IMR-90 (cell line): ENCODE data around the gene NPR3. TPM values are rescaled to one million over a fixed set of nuclear protein-coding genes. Genes with fewer than 3 reads are reported as not detected.

Source experiments
- ATAC-seq: fragments of 200-7000 bp; cut with Tn5 transposase; 2 replicates; pipeline ENCODE4 v1.9.1; 2020; ENCODE audit warnings: low read depth, mild to moderate bottlenecking, moderate library complexity
- BruUV-seq: library from RNA; stranded (reverse); fragments of 400-500 nt; replicated peaks from 2 replicates; lab custom pipeline; 2021; lab: Mats Ljungman, UMichigan
- CTCF ChIA-PET: fragments of 300-600 bp; formaldehyde crosslinking; extraction: SDS; loops from one replicate; lab custom pipeline; 2021; ENCODE audit warnings: antibody characterized with exemption; lab: Yijun Ruan, JAX
- POLR2A ChIA-PET: fragments of 300-600 bp; sonication (Branson Sonifier 250); formaldehyde crosslinking; loops from one replicate; lab custom pipeline; 2022; ENCODE audit warnings: antibody characterized with exemption; ENCODE audit not compliant: unreplicated experiment; lab: Charles Lee
- DNase-seq: peaks from one replicate; pipeline ENCODE4 v3.0.0; 2013
- H2AFZ ChIP-seq: replicated peaks from 2 replicates; pipeline ENCODE3; 2013; ENCODE audit warnings: low read length, mild to moderate bottlenecking; ENCODE audit not compliant: poor library complexity
- H2AK5ac ChIP-seq: 2 replicates; pipeline ENCODE4 v1.6.1; 2013; ENCODE audit warnings: low read depth, low read length, inconsistent platforms
- H2AK9ac ChIP-seq: replicated peaks from 2 replicates; pipeline ENCODE3; 2013; ENCODE audit warnings: mild to moderate bottlenecking, low read depth, low read length, moderate library complexity; ENCODE audit not compliant: poor library complexity
- H2BK120ac ChIP-seq: 2 replicates; pipeline ENCODE4 v1.6.1; 2013; ENCODE audit warnings: low read depth, low read length, inconsistent platforms
- H2BK15ac ChIP-seq: 3 replicates; pipeline ENCODE4 v1.6.1; 2013; ENCODE audit warnings: low read depth, low read length, inconsistent platforms
- H2BK20ac ChIP-seq: 2 replicates; pipeline ENCODE4 v1.6.1; 2013; ENCODE audit warnings: low read depth, mild to moderate bottlenecking, inconsistent platforms, low read length, moderate library complexity
- H2BK5ac ChIP-seq: 2 replicates; pipeline ENCODE4 v1.6.1; 2013; ENCODE audit warnings: mild to moderate bottlenecking, low read depth, low read length, inconsistent platforms; ENCODE audit not compliant: poor library complexity, severe bottlenecking
- H3K14ac ChIP-seq: replicated peaks from 2 replicates; pipeline ENCODE4 v1.6.1; 2013; ENCODE audit warnings: low read depth, low read length, inconsistent platforms
- H3K18ac ChIP-seq: 2 replicates; pipeline ENCODE4 v1.6.1; 2013; ENCODE audit warnings: low read depth, low read length, control low read depth
- H3K23ac ChIP-seq: 2 replicates; pipeline ENCODE4 v1.6.1; 2013; ENCODE audit warnings: low read depth, low read length, inconsistent platforms
- H3K27ac ChIP-seq: 2 replicates; pipeline ENCODE4 v1.5.1; 2013; ENCODE audit warnings: mild to moderate bottlenecking, control low read depth, low read length; ENCODE audit not compliant: insufficient read depth
- H3K27me3 ChIP-seq: 2 replicates; pipeline ENCODE4 v1.6.1; 2013; ENCODE audit warnings: low read length; ENCODE audit not compliant: control insufficient read depth, insufficient read depth
- H3K36me3 ChIP-seq: 2 replicates; pipeline ENCODE4 v1.6.1; 2013; ENCODE audit warnings: low read length, mixed read lengths; ENCODE audit not compliant: control insufficient read depth, insufficient read depth
- H3K4ac ChIP-seq: 2 replicates; pipeline ENCODE4 v1.6.1; 2013; ENCODE audit warnings: low read depth, low read length, inconsistent platforms
- H3K4me1 ChIP-seq: 2 replicates; pipeline ENCODE4 v1.6.1; 2013; ENCODE audit warnings: low read length, mixed read lengths; ENCODE audit not compliant: control insufficient read depth, insufficient read depth
- H3K4me2 ChIP-seq: 2 replicates; pipeline ENCODE4 v1.6.1; 2013; ENCODE audit warnings: low read depth, mild to moderate bottlenecking, control low read depth, low read length, moderate library complexity
- H3K4me3 ChIP-seq: 2 replicates; pipeline ENCODE4 v1.5.1; 2013; ENCODE audit warnings: low read depth, mild to moderate bottlenecking, control low read depth, low read length, moderate library complexity; ENCODE audit not compliant: insufficient read depth
- H3K56ac ChIP-seq: 2 replicates; pipeline ENCODE4 v1.6.1; 2013; ENCODE audit warnings: low read length, inconsistent platforms; ENCODE audit not compliant: insufficient read depth; ENCODE audit errors: extremely low read depth
- H3K79me1 ChIP-seq, 2 experiments: 2 replicates each; pipeline ENCODE4 v1.6.1; 2013; ENCODE audit warnings: low read length in 2 of 2, inconsistent platforms in 1 of 2, low read depth in 1 of 2
- H3K9ac ChIP-seq: 2 replicates; pipeline ENCODE4 v1.6.1; 2013; ENCODE audit warnings: low read depth, low read length, control low read depth
- H3K9me1 ChIP-seq: 2 replicates; pipeline ENCODE4 v1.6.1; 2013; ENCODE audit warnings: low read length, inconsistent platforms; ENCODE audit not compliant: insufficient read depth
- H3K9me3 ChIP-seq: 2 replicates; pipeline ENCODE4 v1.6.1; 2013; ENCODE audit warnings: low read length; ENCODE audit not compliant: control insufficient read depth, insufficient read depth
- H4K20me1 ChIP-seq: 2 replicates; pipeline ENCODE4 v1.6.1; 2013; ENCODE audit warnings: low read length, inconsistent platforms; ENCODE audit not compliant: insufficient read depth
- H4K5ac ChIP-seq: 2 replicates; pipeline ENCODE4 v1.6.1; 2013; ENCODE audit warnings: mild to moderate bottlenecking, low read depth, low read length, control low read depth
- H4K8ac ChIP-seq, 2 experiments: 2 replicates each; pipeline ENCODE4 v1.6.1; 2013; ENCODE audit warnings: low read depth in 2 of 2, low read length in 2 of 2, control low read depth in 1 of 2, inconsistent platforms in 1 of 2
- H4K91ac ChIP-seq: 2 replicates; pipeline ENCODE4 v1.6.1; 2013; ENCODE audit warnings: low read depth, low read length, inconsistent platforms; ENCODE audit not compliant: insufficient read depth
- BHLHE40 ChIP-seq: fragments of 150-350 bp; IDR thresholded peaks from 2 replicates; pipeline ENCODE4 v1.6.1; 2016; ENCODE audit warnings: mild to moderate bottlenecking, low read depth, low read length
- CEBPB ChIP-seq: IDR thresholded peaks from 2 replicates; pipeline ENCODE4 v1.6.1; 2012; ENCODE audit warnings: low read depth, low read length, improper control_type of control experiment
- CHD1 ChIP-seq: IDR thresholded peaks from 2 replicates; pipeline ENCODE4 v1.6.1; 2012; ENCODE audit warnings: low read depth, low read length, improper control_type of control experiment
- CTCF ChIP-seq: conservative IDR thresholded peaks from 2 replicates; pipeline ENCODE4 v1.5.1; 2012; ENCODE audit warnings: mild to moderate bottlenecking, low read depth, low read length, improper control_type of control experiment
- ELK1 ChIP-seq: fragments of 150-350 bp; IDR thresholded peaks from 2 replicates; pipeline ENCODE4 v1.6.1; 2016; ENCODE audit warnings: low read depth, mild to moderate bottlenecking, low read length, moderate library complexity, borderline replicate concordance
- FOS ChIP-seq: fragments of 150-350 bp; IDR thresholded peaks from 2 replicates; pipeline ENCODE4 v1.6.1; 2016; ENCODE audit warnings: low read depth, low read length
- MAFK ChIP-seq: IDR thresholded peaks from 2 replicates; pipeline ENCODE4 v1.6.1; 2012; ENCODE audit warnings: low read depth, low read length, improper control_type of control experiment
- MAZ ChIP-seq: IDR thresholded peaks from 2 replicates; pipeline ENCODE4 v1.6.1; 2012; ENCODE audit warnings: low read depth, mild to moderate bottlenecking, low read length, improper control_type of control experiment, moderate library complexity, borderline replicate concordance
- MXI1 ChIP-seq: IDR thresholded peaks from 2 replicates; pipeline ENCODE4 v1.6.1; 2012; ENCODE audit warnings: low read depth, mild to moderate bottlenecking, low read length, moderate library complexity, borderline replicate concordance
- NFE2L2 ChIP-seq: fragments of 150-350 bp; IDR thresholded peaks from 2 replicates; pipeline ENCODE4 v1.6.1; 2016; ENCODE audit warnings: low read depth, mild to moderate bottlenecking, low read length
- POLR2A ChIP-seq: IDR thresholded peaks from 2 replicates; pipeline ENCODE4 v1.6.1; 2012; ENCODE audit warnings: mild to moderate bottlenecking, low read depth, low read length
- RAD21 ChIP-seq: IDR thresholded peaks from 2 replicates; pipeline ENCODE4 v1.6.1; 2012; ENCODE audit warnings: low read length, improper control_type of control experiment
- RCOR1 ChIP-seq: IDR thresholded peaks from 2 replicates; pipeline ENCODE4 v1.6.1; 2012; ENCODE audit warnings: mild to moderate bottlenecking, low read length, improper control_type of control experiment; ENCODE audit not compliant: insufficient replicate concordance
- RFX5 ChIP-seq: IDR thresholded peaks from 2 replicates; pipeline ENCODE4 v1.8.0; 2012; ENCODE audit warnings: low read depth, mild to moderate bottlenecking, low read length, moderate library complexity
- SMC3 ChIP-seq: fragments of 150-350 bp; IDR thresholded peaks from 2 replicates; pipeline ENCODE4 v1.6.1; 2016; ENCODE audit warnings: low read depth, mild to moderate bottlenecking, antibody characterized with exemption, low read length, moderate library complexity
- USF2 ChIP-seq: fragments of 150-350 bp; IDR thresholded peaks from 2 replicates; pipeline ENCODE4 v1.6.1; 2017; ENCODE audit warnings: mild to moderate bottlenecking, antibody characterized with exemption, low read length, low read depth
- WGBS, 2 experiments: methylation state at CpG; one replicate each; pipeline versions ENCODE4 v1.1.5 to v1.1.7; 2013; ENCODE audit warnings: missing lambda C conversion rate in 2 of 2; ENCODE audit not compliant: insufficient read length in 1 of 2; ENCODE audit errors: extremely low coverage in 2 of 2; 5-methylcytosine and 5-hydroxymethylcytosine counted together
- dilution Hi-C: fragments of 300-500 bp; cut with HindIII; formaldehyde crosslinking; loops from one replicate; pipeline ENCODE4 v1.14.3; 2018; ENCODE audit warnings: low sequenced_read_pairs; ENCODE audit not compliant: unreplicated experiment
- in situ Hi-C: fragments of 300-500 bp; cut with MboI; formaldehyde crosslinking; loops from 3 replicates; pipeline ENCODE4 v1.14.3; 2019; ENCODE audit warnings: low sequenced_read_pairs, inconsistent platforms, mixed read lengths
- intact Hi-C: fragments of 100-400 bp; cut with micrococcal nuclease; formaldehyde crosslinking; loops from 2 replicates; pipeline ENCODE4 v1.10.0; 2022
- polyA plus RNA-seq, 3 experiments: library from polyadenylated mRNA; depleted of rRNA; stranded (reverse); fragments of >200 nt; gene quantifications; 2 replicates each; pipeline ENCODE4 v1.2.3, GENCODE V29; 2012; ENCODE audit warnings: low replicate concordance in 1 of 3
- total RNA-seq: library from RNA; depleted of rRNA; stranded (reverse); fragments of >200 nt; gene quantifications from 2 replicates; pipeline ENCODE4 v1.2.3, GENCODE V29; 2012

Gene NPR3
- total and polyA plus RNA-seq, 2 of the 4 experiments (the other 2 are of a cell fraction), result 24.6 to 88.2 TPM

- no TSS peak for BruUV-seq
- H4K20me1 ChIP-seq, result no peaks in the 10 kb centered on the region
- H3K36me3 ChIP-seq, result peaks cover 23% of the 10 kb centered on the region
- intact Hi-C loops (no loop called here), dilution Hi-C loops (no loop called here), in situ Hi-C loops (no loop called here)
- no peak for TF ChIP-seq MAFK
- TF ChIP-seq RAD21, result no peak
- no peak for TF ChIP-seq MAZ
- TF ChIP-seq USF2, result no peak
- no peak for TF ChIP-seq RCOR1
- TF ChIP-seq CEBPB, result no peak
- no peak for TF ChIP-seq CHD1
- no peak for TF ChIP-seq NFE2L2
- no peak for TF ChIP-seq BHLHE40
- TF ChIP-seq CTCF, result no peak
- TF ChIP-seq FOS, result no peak
- no peak for TF ChIP-seq MXI1
- TF ChIP-seq POLR2A, result no peak
- TF ChIP-seq ELK1, result no peak
- TF ChIP-seq SMC3, result no peak
- TF ChIP-seq RFX5, result no peak
- no peak overlapping the region for H2BK20ac ChIP-seq
- peaks cover 19% of the 10 kb centered on the region for H3K9me1 ChIP-seq
- no peak overlapping the region for H3K9ac ChIP-seq
- H3K18ac ChIP-seq, result no peak overlapping the region
- H3K79me1 ChIP-seq, result peaks cover 6 to 18% of the 10 kb centered on the region in 2 experiments; a peak in 3 of 4 replicates
- no peak overlapping the region for H3K14ac ChIP-seq
- no peak overlapping the region for H3K4me2 ChIP-seq
- H2BK120ac ChIP-seq, result no peak overlapping the region; the same call in 1 of the 2 replicates
- H3K56ac ChIP-seq, result no peak overlapping the region
- no peak overlapping the region for H3K4me3 ChIP-seq
- ChIA-PET POLR2A (no interaction called here), CTCF (interaction anchor here (0.6 kb wide), 1 partner anchor 1690 kb away, joined by 3 read pairs; no protein-coding TSS in a partner anchor)
- peak overlapping the region; percentile 31; the same call in 1 of the 2 replicates for H2AK5ac ChIP-seq
- H3K9me3 ChIP-seq, result no peaks in the 10 kb centered on the region
- H3K27me3 ChIP-seq, result no peaks in the 10 kb centered on the region
- no peak overlapping the region for H4K8ac ChIP-seq
- no peak overlapping the region for H2BK5ac ChIP-seq
- no peak overlapping the region for H2AK9ac ChIP-seq
- no peak overlapping the region for H2AFZ ChIP-seq
- no peak for DNase-seq
- no peak for ATAC-seq
- no peak overlapping the region for H4K91ac ChIP-seq
- no peak overlapping the region for H3K4ac ChIP-seq
- peaks cover 16% of the 10 kb centered on the region for H3K4me1 ChIP-seq
- H3K23ac ChIP-seq, result no peak overlapping the region
- no peak overlapping the region for H3K27ac ChIP-seq
- H4K5ac ChIP-seq, result no peak overlapping the region; the same call in 1 of the 2 replicates
- peak overlapping the region; percentile 10; the same call in 1 of the 3 replicates for H2BK15ac ChIP-seq
- WGBS, 2 experiments, result 100% methylated on average over 1 of the region's 5 CpGs; no CpG with 5 or more reads in 1 of the 2 experiments
Measured at GRCh38 chr5:32770444-32770843, 59.3 kb downstream of the NPR3 start.
